Stimulated activated CD4-positive, alpha-beta T cell treated with anti-CD3 and anti-CD28 coated beads, Interleukin-12 subunit alpha, Interleukin-12 subunit beta, amount 100 ng/mL, for 48 hours (primary cell): Measurements from ENCODE around the gene ATG7.
"Not testable (repeated sequence)": the region's sequence is repeated elsewhere in the genome, so short reads cannot be mapped to it uniquely, and the experiment has no call there.

ENCODE experiments used
- DNase-seq, 3 donors: peaks; one replicate each; pipeline ENCODE4 v3.0.0-alpha.2; 2020; ENCODE audit warnings: low read depth in 2 of 3, low spot score in 1 of 3

ATG7 gene

GRCh38 chr3:11385891-11386290, 113.7 kb downstream of the ATG7 start:
- DNase-seq = no peak

- DNase-seq = no peak
Measured at GRCh38 chr3:11386465-11387113, 114.4 kb downstream of the ATG7 start.

GRCh38 chr3:11389386-11390268, 117.4 kb downstream of the ATG7 start:
- DNase-seq = no peak

- DNase-seq = no peak
Measured at GRCh38 chr3:11390411-11391131, 118.4 kb downstream of the ATG7 start.

GRCh38 chr3:11391174-11391879, 119.1 kb downstream of the ATG7 start:
- no peak for DNase-seq

- DNase-seq = no peak
Measured at GRCh38 chr3:11392014-11392859, 120.0 kb downstream of the ATG7 start.

GRCh38 chr3:11392860-11393114, 120.6 kb downstream of the ATG7 start:
- no peak for DNase-seq

GRCh38 chr3:11393401-11393800, 121.2 kb downstream of the ATG7 start:
- DNase-seq = no peak

GRCh38 chr3:11394392-11394791, 122.2 kb downstream of the ATG7 start:
- DNase-seq = no peak

- no peak for DNase-seq
Measured at GRCh38 chr3:11400213-11400612, 128.0 kb downstream of the ATG7 start.

GRCh38 chr3:11401434-11401833, 129.2 kb downstream of the ATG7 start:
- no peak for DNase-seq

- no peak for DNase-seq
Measured at GRCh38 chr3:11405323-11405722, 133.1 kb downstream of the ATG7 start.

- no peak for DNase-seq
Measured at GRCh38 chr3:11407644-11408043, 135.4 kb downstream of the ATG7 start.

GRCh38 chr3:11408324-11408859, 136.2 kb downstream of the ATG7 start:
- not testable (repeated sequence) for DNase-seq

- DNase-seq = no peak
Measured at GRCh38 chr3:11410564-11410963, 138.4 kb downstream of the ATG7 start.

GRCh38 chr3:11411956-11412355, 139.8 kb downstream of the ATG7 start:
- DNase-seq = no peak

- no peak for DNase-seq
Measured at GRCh38 chr3:11413071-11413470, 140.9 kb downstream of the ATG7 start.

- no peak for DNase-seq
Measured at GRCh38 chr3:11415099-11415498, 142.9 kb downstream of the ATG7 start.

GRCh38 chr3:11420066-11420465, 147.9 kb downstream of the ATG7 start:
- no peak for DNase-seq

- DNase-seq = no peak
Measured at GRCh38 chr3:11422291-11422690, 150.1 kb downstream of the ATG7 start.
